Iris pigment epithelial cell (primary cell): ENCODE measurements around the gene YPEL4.

Experiments
- DNase-seq: peaks from one replicate; pipeline ENCODE4 v3.0.0-alpha.2; 2011; ENCODE audit warnings: low read depth

YPEL4 gene

DNA sequence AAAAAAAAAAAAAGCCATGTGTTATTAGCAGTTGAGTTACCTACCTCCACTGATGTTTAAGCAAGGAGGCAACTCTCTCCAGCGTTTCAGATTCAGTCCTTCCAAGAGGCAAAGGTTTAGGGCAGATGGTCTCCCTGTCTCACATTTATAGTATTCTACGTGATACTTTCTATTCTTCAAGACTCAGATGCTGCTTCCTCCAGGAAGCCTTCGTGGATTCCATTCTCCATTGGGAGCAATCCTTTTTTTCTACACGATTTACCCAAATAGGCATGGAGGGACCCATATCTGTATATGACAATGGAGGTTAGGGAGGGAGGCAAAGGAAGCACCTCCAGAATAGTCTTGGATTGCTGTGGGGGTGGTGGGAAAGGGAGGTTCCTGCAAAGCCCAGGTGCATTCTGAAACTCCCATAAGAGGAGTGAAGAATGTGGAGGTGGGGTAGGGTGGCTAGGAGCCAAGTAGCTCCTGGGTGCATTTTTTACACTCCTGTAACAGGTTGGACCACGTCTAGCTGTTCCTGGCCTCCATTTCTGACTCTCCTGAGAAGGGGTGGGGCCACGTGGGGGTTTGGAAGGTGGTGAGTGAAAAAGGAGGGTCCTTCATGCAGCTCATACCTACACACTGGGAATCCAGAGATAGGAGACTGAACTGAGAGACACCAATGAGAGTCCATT, 16.2 kb downstream of the YPEL4 start:
- DNase-seq, result no peak

DNA sequence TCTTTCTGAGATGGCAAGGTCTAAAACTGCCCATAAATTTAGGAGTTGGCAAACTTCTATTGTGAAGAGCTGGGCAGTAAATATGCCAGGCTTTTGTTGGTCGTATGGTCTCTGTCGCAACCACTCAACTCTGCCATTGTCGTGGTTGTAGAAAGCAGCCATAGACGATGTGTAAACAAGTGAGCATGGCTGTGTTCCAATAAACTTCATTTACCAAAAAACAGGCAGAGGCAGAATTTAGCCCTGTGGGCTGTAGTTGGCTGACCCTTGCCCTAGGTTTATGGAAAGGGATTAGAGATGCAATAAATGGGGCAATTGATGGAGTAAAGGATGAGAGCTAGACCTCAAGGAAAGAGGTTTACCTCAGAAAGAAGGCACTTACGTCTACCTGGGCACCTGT, 17.6 kb downstream of the YPEL4 start:
- DNase-seq, result no peak

DNA sequence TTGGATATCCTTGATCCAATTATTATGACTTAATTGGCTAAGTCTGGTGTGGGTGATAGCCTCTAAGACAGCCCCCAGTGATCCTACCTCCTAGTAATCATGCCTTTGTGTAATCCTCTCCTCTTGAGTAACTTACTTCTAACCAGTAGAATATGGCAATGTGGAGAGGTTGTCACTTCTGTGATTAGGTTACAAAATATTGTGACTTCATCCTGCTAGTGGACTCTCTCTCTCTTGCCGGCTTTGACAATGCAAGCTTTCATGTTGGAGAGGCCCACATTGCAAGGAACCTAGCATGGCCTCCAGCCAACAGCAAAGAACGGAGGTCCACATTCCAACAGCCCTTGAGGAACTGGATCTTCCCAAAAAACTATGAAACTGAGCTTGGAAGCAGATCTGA, 19.5 kb downstream of the YPEL4 start:
- DNase-seq, result no peak

DNA sequence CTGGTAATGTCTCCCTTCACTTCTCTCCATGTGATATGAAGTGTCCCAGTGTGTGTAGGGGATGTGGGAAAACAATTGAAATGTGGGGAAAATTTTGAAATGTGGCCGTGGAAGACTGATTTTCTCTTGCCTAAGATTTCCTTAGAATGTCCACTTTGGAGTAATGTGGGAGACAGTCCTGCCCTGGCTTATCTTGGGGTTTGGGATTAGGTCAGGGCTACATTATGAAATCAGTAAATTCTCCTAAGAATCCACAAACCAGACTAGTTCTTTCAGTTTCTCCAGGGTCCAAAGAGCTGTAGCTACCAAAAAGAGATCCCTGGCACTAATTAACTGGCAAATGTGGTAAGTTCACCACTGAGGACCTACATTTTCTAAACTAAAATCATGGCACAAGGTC, 22.8 kb downstream of the YPEL4 start:
- no peak for DNase-seq

DNA sequence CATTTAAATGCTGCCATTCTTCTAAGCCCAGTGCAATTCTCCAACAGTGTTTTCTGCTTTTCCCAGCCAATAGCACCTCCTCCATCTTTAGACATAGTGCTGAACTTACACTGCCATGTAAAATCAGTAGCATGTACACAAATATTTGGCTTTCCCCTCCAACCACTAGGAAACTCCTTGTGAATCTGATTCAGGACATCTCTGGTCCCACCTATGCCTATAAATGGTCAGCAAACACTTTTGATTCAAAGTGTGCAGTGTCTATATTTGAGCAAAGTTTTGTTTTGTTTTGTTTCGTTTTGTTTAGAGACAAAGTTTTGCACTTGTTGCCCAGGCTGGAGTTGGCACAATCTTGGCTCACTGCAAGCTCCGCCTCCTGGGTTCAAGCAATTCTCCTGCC, 24.8 kb downstream of the YPEL4 start:
- no peak for DNase-seq

DNA sequence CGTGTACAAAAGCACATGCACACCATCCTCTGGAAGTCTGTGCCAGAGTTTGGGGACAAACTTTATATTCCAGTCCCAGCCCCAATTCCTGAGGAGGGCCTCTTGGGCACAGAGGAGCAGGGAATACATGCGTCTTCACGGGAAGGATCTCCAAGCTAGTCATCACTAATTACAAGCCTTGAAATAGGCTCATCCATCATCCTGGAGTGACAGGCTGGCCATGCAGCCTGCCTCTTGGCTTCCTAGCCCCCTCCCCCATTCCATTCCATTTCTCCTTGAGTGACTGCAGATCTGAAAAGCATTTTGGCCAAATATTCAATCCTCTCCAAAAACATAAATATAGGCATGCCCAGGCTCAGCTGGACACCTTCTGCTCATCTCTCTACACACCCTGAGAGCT, 27.4 kb downstream of the YPEL4 start:
- no peak for DNase-seq

DNA sequence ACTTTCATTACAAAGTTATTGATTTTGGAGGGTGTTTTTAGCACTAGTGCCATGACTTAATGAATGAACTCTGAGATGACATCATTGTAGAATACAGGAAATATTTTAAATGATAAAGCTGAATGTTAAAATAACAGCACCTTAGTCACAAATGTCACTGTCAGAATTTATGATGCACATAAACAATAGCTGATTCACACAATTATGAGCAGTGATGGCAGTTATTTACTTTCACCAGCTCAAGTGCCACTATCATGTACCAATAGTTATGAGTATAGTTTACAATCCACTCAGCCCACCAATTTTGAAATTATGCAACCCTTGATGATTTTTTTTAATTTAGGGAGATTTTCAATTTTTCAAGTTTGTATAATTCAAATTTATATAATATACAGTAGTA, 29.2 kb downstream of the YPEL4 start:
- no peak for DNase-seq

DNA sequence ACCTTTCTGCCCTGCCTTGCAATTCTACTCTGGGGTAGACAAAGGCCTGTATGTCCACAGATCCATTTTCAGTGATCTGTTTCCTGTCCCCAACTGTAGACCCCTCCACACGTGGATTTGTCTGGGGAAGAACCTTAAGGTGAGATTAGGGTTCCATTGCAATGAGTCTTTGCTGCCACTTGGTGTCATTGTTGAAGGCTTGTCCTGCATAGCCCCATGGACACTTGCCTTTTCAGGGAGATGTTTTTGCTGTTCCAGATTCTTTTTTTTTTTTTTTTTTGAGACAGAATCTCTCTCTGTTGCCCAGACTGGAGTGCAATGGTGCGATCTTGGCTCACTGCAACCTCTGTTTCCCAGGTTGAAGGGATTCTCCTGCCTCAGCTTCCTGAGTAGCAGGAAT, 30.4 kb downstream of the YPEL4 start:
- DNase-seq, result no peak

DNA sequence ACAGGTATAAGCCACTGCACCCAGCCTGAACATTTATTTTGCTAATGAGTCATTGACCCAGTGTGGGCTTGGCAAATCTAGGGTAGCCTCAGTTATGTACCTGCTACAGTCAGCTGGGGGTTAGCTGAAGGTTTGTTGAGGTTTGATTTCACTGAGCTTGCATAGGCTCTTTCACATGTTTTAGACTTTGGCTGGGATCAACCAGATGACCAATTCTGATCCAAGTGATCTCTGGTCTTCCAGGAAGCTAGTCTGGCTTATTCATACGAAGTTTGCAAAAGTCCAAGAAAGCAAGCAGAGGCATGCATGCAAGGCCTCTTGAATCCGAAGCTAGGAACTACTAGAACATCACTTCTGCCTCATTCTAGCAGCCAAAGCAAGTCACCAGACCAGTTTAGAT, 31.3 kb downstream of the YPEL4 start:
- no peak for DNase-seq

DNA sequence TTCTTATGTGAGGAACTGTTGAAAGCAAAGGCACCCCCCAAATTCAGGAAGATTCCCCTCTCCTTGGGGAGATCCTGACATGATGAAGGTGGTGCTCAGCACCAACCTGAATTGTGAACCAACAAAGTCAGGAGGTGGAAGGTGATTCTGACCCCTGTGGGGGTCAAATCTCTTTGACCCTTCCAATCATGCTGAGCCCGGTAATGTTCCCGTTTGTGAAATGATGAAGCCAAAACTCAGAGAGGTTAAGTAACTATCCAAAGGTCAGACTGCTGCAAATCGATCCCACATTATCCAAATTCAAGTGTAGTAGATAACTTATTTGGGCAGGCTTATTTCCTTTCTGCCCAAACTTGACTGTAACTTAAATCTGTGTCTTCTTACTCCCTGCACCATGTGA, 33.1 kb downstream of the YPEL4 start:
- DNase-seq, result no peak

DNA sequence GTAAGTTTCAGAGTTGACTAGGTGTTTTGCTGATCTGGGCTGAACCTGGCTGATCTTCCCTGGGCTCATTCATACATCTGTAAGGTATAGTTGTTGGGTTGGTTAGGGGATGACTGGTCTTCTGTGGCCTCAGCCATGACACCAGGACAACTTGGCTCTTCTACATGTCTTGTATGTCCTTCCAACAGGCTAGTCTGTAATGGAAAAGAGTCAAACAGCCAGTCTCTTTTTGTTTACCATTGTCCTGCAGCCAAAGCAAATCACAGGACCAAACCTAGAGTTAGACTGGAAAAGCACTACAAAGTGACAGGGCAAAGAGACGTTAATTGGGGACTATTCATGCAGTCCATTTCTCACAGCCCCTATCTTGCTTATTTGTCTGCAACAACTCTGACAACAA, 34.4 kb downstream of the YPEL4 start:
- no peak for DNase-seq

DNA sequence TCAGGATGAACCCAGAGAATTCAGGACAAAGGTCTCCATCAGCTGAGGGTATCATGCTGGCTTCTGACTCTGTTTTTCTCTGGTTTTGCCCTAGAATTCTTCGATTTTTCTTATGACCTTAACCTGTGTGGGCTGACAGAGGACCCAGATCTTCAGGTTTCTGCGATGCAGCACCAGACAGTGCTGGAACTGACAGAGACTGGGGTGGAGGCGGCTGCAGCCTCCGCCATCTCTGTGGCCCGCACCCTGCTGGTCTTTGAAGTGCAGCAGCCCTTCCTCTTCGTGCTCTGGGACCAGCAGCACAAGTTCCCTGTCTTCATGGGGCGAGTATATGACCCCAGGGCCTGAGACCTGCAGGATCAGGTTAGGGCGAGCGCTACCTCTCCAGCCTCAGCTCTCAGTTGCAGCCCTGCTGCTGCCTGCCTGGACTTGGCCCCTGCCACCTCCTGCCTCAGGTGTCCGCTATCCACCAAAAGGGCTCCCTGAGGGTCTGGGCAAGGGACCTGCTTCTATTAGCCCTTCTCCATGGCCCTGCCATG, 35.4 kb downstream of the YPEL4 start:
- no peak for DNase-seq

DNA sequence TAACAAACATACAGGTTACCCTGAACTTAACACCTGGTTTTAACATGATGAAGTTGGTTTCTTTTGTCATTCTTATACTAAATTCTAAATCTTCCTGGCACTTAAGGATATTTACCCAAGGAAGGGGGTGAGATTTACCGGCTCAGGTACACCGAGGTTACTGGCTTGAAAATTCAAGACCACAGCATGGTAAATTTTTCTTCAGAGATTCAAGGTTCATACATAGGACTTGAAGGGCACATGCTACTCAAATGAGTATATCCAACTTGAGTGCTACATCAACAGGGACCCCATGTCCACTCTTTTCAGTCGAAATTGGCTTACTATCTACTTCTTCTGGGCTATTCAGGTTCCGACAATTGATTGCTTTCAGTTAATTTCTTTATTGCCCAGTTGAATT, 39.5 kb downstream of the YPEL4 start:
- DNase-seq, result no peak

DNA sequence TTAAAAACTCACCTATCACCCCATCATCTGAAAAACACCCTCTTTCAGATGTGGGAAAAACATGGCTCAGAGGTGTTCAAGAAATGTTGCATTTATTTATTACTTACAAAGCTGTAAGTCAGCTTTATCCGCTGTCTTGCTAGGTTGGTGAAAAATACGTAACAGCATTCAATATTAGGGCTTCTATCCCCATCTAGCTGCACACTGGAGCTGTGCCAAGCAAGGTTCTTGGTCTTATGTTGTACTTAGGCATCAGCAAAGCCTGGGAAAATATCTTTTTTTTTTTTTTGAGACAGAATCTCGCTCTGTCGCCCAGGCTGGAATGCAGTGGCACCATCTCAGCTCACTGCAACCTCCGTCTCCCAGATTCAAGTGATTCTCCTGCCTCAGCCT, 44.7 kb downstream of the YPEL4 start:
- no peak for DNase-seq

DNA sequence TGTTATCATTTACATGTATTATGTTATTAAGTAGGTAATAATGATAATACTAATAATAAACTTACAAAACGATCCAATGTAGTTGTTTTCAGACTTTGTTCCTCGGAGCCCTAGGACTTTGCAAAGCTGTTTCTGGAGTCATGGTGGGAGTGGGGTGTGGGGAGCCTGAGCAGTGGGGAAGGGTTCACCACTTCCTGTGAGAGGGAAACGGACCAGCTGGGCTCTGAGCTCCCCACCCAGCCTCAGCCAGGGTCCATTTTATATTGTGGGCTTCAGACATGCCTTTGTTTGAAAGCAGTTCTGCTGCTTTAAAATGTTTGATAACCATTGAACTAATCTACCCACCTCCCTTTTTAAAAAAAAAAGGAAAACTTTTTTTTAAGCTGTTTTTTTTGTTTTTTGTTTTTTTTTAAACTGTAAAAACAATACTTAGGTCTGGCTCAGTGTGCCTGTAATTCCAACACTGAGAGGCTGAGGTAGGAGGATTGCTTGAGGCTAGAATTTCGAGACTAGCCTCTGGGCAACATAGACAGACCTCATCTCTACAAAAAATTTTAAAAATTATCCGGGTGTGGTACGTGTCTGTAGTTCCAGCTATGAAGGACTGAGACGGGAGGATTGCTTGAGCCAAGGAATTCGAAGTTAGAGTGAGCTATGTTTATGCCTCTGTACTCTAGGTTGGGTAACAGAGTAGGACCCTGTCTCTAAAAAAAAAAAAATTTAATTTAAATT, 45.2 kb downstream of the YPEL4 start:
- DNase-seq, result no peak

DNA sequence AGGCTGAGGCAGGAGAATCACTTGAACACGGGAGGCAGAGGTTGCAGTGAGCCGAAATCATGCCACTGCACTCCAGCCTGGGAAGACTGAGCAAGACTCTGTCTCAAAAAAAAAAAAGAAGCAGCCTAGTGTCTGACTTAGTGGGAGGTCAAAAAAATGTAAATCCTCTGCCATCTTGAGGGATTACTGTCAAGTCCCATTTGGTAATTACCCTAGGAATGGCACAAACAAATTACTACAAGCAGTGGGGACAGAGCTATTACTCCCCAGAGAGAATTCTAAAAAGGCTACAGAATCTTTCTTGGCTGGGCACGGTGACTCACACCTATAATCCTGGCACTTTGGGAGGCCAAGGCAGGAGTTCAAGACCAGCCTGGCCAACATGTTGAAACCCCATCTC, 48.4 kb downstream of the YPEL4 start:
- DNase-seq, result no peak

DNA sequence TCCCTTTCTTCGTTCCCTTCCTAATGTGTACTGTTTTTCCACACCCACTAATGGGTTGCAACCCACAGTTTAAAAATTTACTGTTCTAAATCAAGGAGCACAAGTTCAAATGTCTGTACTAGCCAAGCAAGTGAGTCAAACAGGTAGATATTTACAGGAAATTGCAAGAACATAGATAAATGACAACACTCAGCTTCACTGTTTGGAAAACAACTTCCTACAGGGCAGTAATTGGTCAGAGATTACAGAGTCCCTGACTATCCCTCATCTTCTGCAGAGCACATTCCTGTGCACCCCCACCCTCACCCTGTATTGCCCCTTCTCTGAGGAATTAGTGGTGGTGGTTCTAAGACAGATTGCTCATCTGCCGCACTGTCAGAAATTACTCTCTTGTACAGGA, 50.3 kb downstream of the YPEL4 start:
- DNase-seq, result peak; percentile 47

DNA sequence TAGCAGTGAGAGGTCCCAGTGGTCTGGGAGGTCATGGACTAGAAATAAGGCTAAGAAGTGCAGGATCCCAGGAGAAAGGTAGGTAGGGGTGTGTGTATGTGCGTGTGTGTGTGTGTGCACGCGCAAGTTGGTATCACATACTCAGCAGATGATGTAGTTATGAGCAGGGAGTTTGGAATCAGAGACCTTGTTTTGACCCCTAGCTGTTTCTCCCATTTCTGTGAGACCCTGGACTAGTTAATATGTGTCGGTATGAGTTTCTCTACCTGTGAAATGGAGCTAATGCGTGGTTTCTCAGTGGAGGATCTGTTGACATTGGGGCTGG, 50.9 kb downstream of the YPEL4 start:
- peak; percentile 78 for DNase-seq

DNA sequence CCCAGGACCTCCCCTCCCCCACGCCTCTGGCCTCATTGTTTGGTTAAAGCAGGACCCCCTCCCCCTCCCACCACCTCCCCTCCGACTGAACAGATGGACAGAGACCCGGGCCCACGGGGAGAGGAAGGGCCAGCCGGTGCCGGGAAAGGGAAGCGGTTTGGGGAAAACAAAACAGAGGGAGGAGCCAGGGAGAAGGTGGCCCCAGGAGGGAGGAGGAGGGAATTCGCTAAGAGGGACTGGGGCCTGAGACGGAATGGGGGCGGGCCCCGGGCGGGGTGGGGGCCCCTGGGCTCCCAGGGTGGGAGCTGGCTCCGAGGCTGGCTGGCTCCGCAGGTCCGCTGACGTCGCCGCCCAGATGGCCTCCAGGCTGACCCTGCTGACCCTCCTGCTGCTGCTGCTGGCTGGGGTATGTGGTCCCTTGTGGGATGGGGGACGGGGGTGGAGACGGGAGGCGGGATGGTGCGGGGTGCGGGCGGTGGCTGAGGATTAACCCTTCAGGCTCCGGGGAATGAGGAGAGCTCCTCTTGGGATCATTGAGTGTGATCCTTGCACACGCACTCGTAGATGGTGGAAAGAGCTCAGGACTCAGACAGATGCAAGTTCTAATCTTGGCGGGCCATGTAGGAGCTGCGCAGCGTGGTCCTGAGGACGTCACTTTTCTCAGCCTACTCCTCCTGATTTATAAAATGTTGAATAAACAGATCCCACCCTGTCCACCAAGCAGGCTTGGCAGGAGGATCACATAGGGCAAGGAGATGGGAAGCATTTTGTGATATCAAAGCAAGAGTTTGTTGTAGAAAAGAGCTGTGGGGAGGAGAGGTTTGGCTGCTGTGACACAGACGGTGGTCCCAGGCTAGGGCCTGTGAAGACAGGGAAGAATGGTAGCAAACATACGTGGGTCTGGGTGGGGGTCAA, 51.5 kb downstream of the YPEL4 start:
- peak; percentile 60 for DNase-seq

DNA sequence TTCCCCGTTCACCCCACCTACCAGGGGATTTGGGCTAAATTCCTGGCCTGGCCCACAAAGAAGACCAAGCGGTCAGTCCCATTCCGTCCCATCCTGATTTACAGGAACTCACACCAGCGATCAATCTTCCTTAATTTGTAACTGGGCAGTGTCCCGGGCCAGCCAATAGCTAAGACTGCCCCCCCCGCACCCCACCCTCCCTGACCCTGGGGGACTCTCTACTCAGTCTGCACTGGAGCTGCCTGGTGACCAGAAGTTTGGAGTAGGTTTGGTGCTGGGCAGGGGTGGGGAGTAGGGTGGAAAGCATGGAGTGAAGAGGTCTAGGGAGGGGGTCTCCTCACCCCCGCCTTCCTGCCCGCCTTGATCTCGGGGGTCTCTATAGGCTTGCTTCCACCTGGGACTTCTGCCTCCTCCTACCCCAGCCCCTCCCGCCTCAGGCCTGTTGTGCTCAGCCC, 52.2 kb downstream of the YPEL4 start, which contains the start of gene SERPING1:
TSS of gene SERPING1 (plus strand) at position 225 of the 455 bp plus-strand sequence. CDS start 586 bp downstream, outside the sequence.
- DNase-seq, result peak; percentile 34

DNA sequence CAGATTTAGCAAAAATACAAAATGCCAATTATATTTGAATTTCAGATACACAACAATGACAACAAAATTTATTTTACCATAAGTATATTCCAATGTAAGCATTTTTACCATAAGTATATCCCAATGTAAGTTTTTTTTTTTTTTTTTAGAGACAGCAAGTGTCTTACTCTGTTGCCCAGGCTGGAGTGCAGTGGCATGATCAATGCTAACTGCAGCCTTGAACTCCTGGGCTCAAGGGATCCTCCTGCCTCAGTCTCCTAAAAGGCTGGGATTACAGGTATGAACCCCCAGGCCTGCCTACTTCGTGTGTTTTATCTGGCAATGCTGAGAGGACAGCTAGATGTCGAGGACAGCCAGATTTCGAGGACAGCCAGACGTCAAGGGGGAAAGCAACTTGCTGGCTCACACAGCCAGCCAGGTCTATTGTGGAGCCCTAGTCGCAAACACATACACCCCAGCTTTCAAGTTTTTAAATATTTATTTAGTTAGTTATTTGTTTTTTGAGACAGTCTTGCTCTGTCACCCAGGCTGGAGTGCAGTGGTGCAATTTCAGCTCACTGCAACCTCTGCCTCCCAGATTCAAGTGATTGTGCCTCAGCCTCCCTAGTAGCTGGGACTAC, 53.3 kb downstream of the YPEL4 start:
- DNase-seq, result no peak
